ENCODE data around the gene GNPAT. TPM values are rescaled to one million over a fixed set of nuclear protein-coding genes. Genes with fewer than 3 reads are reported as not detected.

Gene GNPAT
- total RNA-seq, 1 experiment from 2014 or later, result 52.7 TPM

DNA sequence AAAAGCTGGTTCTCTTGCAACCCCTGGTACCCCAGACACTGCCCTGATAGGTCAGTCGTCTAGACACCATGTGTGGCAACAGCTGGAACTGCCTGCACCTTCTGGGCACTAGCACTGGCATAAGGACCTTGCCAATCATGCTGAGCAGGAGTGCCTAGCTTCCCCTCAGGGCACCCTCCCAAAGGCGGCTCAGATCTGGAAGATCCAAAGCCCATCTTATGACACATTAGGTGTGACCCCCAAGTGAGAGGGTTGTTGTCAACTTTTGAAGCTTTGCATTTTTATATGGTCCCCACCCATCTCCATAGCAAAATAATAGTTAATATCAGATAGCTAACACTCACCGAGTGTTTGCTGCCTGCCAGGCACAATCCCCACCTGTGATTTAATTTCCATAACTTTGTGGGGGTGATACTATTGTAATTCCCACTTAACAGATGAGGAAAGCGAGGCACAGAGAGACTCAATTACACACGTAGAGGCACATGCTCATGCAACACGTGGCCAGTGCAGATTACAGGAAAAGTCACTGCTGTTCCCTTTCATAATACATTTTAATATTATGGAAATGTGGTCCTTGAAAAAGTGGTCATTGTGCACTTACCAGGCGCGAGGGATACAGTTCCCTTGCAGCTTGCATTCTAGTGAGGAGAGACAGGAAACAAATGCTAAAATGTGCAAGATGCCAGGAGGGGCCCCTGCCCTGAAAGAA lies 70.9 kb downstream of the GNPAT start:
- Mint-ChIP-seq H3K36me3 (ENCODE audit: insufficient read depth, unreplicated experiment) (no peaks in the 10 kb centered on the region), H3K9me3 (ENCODE audit: low read depth, unreplicated experiment) (peaks cover 14% of the 10 kb centered on the region), H3K27me3 (ENCODE audit: unreplicated experiment) (no peaks in the 10 kb centered on the region), H3K4me1 (ENCODE audit: low read depth, unreplicated experiment) (no peaks in the 10 kb centered on the region), H3K4me3 (ENCODE audit: low read depth, unreplicated experiment) (no peak overlapping the region), H3K27ac (ENCODE audit: unreplicated experiment) (no peak overlapping the region)
- no peak for DNase-seq
- CTCF ChIA-PET, result interaction anchor here (0.6 kb wide), 1 partner anchor 1503 kb away, joined by 6 read pairs; no protein-coding TSS in a partner anchor
- intact Hi-C loops (cut with micrococcal nuclease; ENCODE audit: unreplicated experiment), result no loop called here
- TF ChIP-seq, protein P1, sequence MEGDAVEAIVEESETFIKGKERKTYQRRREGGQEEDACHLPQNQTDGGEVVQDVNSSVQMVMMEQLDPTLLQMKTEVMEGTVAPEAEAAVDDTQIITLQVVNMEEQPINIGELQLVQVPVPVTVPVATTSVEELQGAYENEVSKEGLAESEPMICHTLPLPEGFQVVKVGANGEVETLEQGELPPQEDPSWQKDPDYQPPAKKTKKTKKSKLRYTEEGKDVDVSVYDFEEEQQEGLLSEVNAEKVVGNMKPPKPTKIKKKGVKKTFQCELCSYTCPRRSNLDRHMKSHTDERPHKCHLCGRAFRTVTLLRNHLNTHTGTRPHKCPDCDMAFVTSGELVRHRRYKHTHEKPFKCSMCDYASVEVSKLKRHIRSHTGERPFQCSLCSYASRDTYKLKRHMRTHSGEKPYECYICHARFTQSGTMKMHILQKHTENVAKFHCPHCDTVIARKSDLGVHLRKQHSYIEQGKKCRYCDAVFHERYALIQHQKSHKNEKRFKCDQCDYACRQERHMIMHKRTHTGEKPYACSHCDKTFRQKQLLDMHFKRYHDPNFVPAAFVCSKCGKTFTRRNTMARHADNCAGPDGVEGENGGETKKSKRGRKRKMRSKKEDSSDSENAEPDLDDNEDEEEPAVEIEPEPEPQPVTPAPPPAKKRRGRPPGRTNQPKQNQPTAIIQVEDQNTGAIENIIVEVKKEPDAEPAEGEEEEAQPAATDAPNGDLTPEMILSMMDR (IDR thresholded peaks at IDR 0.05; ENCODE audit: unreplicated experiment), result no peak
- no TSS peak for BruUV-seq (replicated peaks)

DNA sequence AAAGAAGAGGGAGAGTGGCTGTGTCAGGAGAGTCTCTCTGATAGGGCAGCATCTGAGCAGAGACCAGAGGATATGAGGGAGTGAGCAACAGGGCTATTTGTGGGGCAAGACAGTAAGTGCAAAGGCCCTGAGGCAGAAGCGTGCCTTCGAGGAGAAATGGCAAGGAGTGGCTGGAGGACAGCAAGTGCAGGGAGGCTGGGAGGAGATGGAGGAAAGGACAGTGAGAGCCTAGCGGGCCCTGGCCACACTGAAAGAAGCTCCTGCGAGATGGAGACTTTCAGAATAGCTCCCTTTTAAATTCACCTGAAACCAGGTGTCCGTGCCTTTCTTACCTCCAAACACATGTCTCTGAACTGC lies 71.4 kb downstream of the GNPAT start:
- no TSS peak for BruUV-seq (replicated peaks)
- CTCF ChIA-PET, result interaction anchor here (0.6 kb wide), 1 partner anchor 1503 kb away, joined by 6 read pairs; no protein-coding TSS in a partner anchor
- Mint-ChIP-seq H3K4me3 (ENCODE audit: low read depth, unreplicated experiment) (no peak overlapping the region), H3K27me3 (ENCODE audit: unreplicated experiment) (no peaks in the 10 kb centered on the region), H3K9me3 (ENCODE audit: low read depth, unreplicated experiment) (peaks cover 11% of the 10 kb centered on the region), H3K27ac (ENCODE audit: unreplicated experiment) (no peak overlapping the region), H3K36me3 (ENCODE audit: insufficient read depth, unreplicated experiment) (no peaks in the 10 kb centered on the region), H3K4me1 (ENCODE audit: low read depth, unreplicated experiment) (no peaks in the 10 kb centered on the region)
- intact Hi-C loops (cut with micrococcal nuclease; ENCODE audit: unreplicated experiment), result no loop called here
- TF ChIP-seq, protein P1 (IDR thresholded peaks at IDR 0.05; ENCODE audit: unreplicated experiment), result no peak
- DNase-seq, result no peak

DNA sequence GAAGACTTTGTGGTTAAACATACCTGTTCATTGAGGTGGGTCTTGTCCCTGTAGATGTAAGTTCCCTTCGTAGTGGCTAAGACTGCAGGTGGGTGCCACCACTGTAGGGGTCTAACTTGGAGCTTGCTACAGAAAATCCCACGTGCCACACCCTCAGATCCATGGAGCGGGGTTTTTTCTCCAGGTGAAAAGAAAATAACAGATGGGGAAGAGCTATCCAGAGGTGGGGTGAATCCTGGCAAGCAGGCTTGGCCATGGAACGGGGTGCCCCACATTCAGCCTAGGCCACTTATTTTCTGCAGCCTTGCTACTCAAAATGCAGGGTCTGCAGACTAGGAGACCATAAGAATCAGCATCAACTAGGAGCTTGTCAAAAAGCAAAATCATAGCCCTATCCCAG lies 72.6 kb downstream of the GNPAT start:
- Mint-ChIP-seq H3K27me3 (ENCODE audit: unreplicated experiment) (no peaks in the 10 kb centered on the region), H3K4me3 (ENCODE audit: low read depth, unreplicated experiment) (no peak overlapping the region), H3K4me1 (ENCODE audit: low read depth, unreplicated experiment) (no peaks in the 10 kb centered on the region), H3K36me3 (ENCODE audit: insufficient read depth, unreplicated experiment) (no peaks in the 10 kb centered on the region), H3K9me3 (ENCODE audit: low read depth, unreplicated experiment) (peaks cover 2% of the 10 kb centered on the region), H3K27ac (ENCODE audit: unreplicated experiment) (no peak overlapping the region)
- BruUV-seq (replicated peaks), result no TSS peak
- no peak for DNase-seq
- TF ChIP-seq, protein P1 (IDR thresholded peaks at IDR 0.05; ENCODE audit: unreplicated experiment), result no peak
- intact Hi-C loops (cut with micrococcal nuclease; ENCODE audit: unreplicated experiment), result no loop called here
- CTCF ChIA-PET, result interaction anchor here (0.6 to 1.0 kb wide), 3 partner anchors 9 to 855 kb away, joined by 3 to 4 read pairs (median 3); no protein-coding TSS in a partner anchor

DNA sequence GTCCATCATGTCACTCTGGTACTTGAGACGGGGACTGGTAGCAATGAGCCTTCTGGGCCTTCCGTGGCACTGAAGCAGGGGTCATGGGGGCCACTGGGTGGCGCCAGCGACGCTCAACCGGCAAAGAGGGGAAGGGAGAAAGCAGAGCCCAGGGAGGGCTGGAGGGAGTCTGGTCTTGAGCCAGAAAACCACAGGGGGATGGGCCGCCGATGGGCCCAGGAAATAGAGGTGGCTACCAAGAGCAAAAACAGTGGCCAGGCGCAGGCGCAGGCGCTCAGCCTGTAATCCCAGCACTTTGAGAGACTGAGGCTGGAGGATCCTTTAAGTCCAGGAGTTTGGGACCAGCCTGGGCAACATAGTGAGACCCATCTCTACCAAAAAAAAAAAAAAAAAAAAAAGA lies 74.9 kb downstream of the GNPAT start:
- Mint-ChIP-seq H3K27me3 (ENCODE audit: unreplicated experiment) (no peaks in the 10 kb centered on the region), H3K4me3 (ENCODE audit: low read depth, unreplicated experiment) (no peak overlapping the region), H3K4me1 (ENCODE audit: low read depth, unreplicated experiment) (no peaks in the 10 kb centered on the region), H3K36me3 (ENCODE audit: insufficient read depth, unreplicated experiment) (no peaks in the 10 kb centered on the region), H3K9me3 (ENCODE audit: low read depth, unreplicated experiment) (peaks cover 2% of the 10 kb centered on the region), H3K27ac (ENCODE audit: unreplicated experiment) (no peak overlapping the region)
- no TSS peak for BruUV-seq (replicated peaks)
- intact Hi-C loops (cut with micrococcal nuclease; ENCODE audit: unreplicated experiment), result no loop called here
- DNase-seq, result peak; percentile 49
- CTCF ChIA-PET, result interaction anchor here (0.7 to 1.5 kb wide), 2 partner anchors 22 to 386 kb away, joined by 3 read pairs; partner anchors contain the start of genes EXOC8 and SPRTN
- TF ChIP-seq, protein P1 (IDR thresholded peaks at IDR 0.05; ENCODE audit: unreplicated experiment), result peak; percentile 54
